Stimulated activated naive B cell treated with anti-CD40 and anti-IgM and Interleukin-4, amounts not matched to agents 10 μg/mL and 1 μg/mL and 100 μg/mL, for 72 hours (primary cell): ENCODE data around the gene LRRC73.
"Not testable (repeated sequence)": the region's sequence is repeated elsewhere in the genome, so short reads cannot be mapped to it uniquely, and the experiment has no call there.

Source experiments
- ATAC-seq, 2 donors: fragments of 150-1000 bp; cut with Tn5 transposase; replicated peaks; 2 replicates each; pipeline ENCODE4 v1.10.0; 2021; ENCODE audit warnings: moderate library complexity in 1 of 2
- DNase-seq: peaks from one replicate; pipeline ENCODE4 v3.0.0; 2021
- H3K27ac Mint-ChIP-seq: one replicate; pipeline ENCODE4 v1.8.0; 2022; ENCODE audit warnings: mild to moderate bottlenecking, mixed read lengths
- H3K27me3 Mint-ChIP-seq, 2 donors: one replicate each; pipeline ENCODE4 v1.8.0; 2022; ENCODE audit warnings: mixed read lengths in 2 of 2
- H3K36me3 Mint-ChIP-seq, 2 donors: one replicate each; pipeline ENCODE4 v1.8.0; 2022; ENCODE audit warnings: mixed read lengths in 2 of 2, mild to moderate bottlenecking in 1 of 2
- H3K4me1 Mint-ChIP-seq, 2 donors: one replicate each; pipeline ENCODE4 v1.8.0; 2022; ENCODE audit warnings: mixed read lengths in 2 of 2, mild to moderate bottlenecking in 1 of 2
- H3K4me3 Mint-ChIP-seq, 2 donors: one replicate each; pipeline ENCODE4 v1.8.0; 2022; ENCODE audit warnings: mild to moderate bottlenecking in 2 of 2, mixed read lengths in 2 of 2, moderate library complexity in 1 of 2
- H3K9me3 Mint-ChIP-seq, 2 donors: one replicate each; pipeline ENCODE4 v1.8.0; 2022; ENCODE audit warnings: mixed read lengths in 2 of 2, mild to moderate bottlenecking in 1 of 2

Gene LRRC73

DNA sequence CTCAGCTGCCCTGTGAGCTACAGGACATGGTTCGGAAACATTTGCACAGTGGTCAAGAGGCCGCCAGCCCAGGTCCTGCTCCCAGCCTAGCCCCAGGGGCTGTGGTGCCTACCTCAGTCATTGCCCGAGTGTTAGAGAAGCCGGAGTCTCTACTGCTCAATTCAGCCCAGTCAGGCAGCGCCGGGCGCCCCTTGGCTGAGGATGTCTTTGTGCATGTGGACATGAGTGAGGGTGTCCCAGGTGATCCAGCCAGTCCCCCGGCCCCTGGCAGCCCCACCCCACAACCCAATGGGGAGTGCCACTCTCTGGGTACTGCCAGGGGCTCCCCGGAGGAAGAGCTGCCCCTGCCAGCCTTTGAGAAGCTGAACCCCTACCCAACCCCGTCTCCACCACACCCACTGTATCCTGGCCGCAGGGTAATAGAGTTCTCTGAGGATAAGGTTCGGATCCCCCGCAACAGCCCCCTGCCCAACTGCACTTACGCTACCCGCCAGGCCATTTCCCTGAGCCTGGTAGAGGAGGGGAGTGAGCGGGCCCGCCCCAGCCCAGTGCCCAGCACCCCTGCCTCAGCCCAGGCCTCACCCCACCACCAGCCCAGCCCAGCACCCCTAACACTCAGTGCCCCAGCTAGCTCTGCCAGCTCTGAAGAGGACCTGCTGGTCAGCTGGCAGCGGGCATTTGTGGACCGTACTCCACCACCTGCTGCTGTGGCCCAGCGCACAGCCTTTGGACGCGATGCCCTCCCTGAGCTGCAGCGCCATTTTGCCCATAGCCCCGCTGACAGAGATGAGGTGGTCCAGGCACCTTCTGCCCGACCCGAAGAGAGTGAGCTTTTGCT, 5.2 kb downstream of the LRRC73 start:
- no peak overlapping the region for H3K27ac Mint-ChIP-seq
- DNase-seq, result no peak
- ATAC-seq, result no peak
- no peaks in the 10 kb centered on the region for H3K9me3 Mint-ChIP-seq
- peaks cover 23 to 49% of the 10 kb centered on the region in 2 donors for H3K36me3 Mint-ChIP-seq
- H3K4me3 Mint-ChIP-seq, result no peak overlapping the region
- peaks cover 21 to 33% of the 10 kb centered on the region in 2 donors for H3K4me1 Mint-ChIP-seq
- peaks cover 18 to 22% of the 10 kb centered on the region in 2 donors for H3K27me3 Mint-ChIP-seq

GRCh38 chr6:43503443-43503842, 6.7 kb downstream of the LRRC73 start:
- DNase-seq, result no peak
- no peak overlapping the region for H3K4me3 Mint-ChIP-seq
- no peak overlapping the region for H3K27ac Mint-ChIP-seq
- ATAC-seq, result no peak
- H3K27me3 Mint-ChIP-seq, result peaks cover 7 to 10% of the 10 kb centered on the region in 2 donors
- H3K4me1 Mint-ChIP-seq, result peaks cover 12 to 21% of the 10 kb centered on the region in 2 donors
- peaks cover 27 to 57% of the 10 kb centered on the region in 2 donors for H3K36me3 Mint-ChIP-seq
- no peaks in the 10 kb centered on the region for H3K9me3 Mint-ChIP-seq

DNA sequence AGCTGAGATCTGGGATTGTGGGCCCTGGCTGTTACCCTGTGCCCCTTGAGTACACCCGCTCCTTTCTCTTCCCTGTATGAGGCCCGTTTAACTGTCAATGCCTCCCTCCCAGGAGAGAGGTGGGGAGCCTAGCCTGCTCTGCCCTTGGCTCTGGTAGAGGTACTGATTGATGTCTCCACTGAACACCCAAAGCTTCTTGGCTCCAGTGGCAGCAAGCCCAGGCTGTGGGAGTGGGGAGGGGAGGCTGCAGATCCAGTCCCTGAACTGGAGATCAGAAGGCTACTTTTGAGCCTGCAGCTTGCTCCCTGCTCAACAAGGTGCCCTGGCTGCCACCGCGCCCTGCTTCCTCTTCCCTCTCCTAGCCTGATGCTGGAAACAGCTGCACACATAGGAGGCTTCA, 7.5 kb downstream of the LRRC73 start:
- peaks cover 9 to 17% of the 10 kb centered on the region in 2 donors for H3K4me1 Mint-ChIP-seq
- ATAC-seq (no peak), DNase-seq (no peak)
- peaks cover 31 to 57% of the 10 kb centered on the region in 2 donors for H3K36me3 Mint-ChIP-seq
- H3K9me3 Mint-ChIP-seq, result no peaks in the 10 kb centered on the region
- H3K4me3 Mint-ChIP-seq, result no peak overlapping the region
- H3K27me3 Mint-ChIP-seq, result peaks cover 2 to 3% of the 10 kb centered on the region in 2 donors
- peak overlapping the region; percentile 80 for H3K27ac Mint-ChIP-seq

DNA sequence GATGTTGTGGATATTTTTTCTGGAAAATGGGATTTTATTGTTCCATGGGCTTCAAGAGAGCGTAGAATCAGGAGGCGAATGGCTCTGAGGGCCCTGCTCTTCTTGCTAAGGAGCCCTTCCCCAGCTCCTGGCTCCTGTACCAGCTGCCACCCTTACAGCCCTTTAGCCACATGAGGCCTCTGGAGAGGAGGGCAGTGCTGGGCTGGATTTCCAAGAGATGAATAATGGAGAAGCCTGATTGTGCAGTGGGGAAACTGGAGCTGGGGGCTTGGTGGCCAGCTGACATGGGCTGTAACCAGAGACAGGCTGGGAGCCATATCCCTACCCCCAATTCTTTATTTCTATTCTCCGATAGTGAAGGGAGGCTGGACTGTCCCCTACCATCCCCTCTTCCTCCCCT, 9.2 kb downstream of the LRRC73 start:
- DNase-seq (no peak), ATAC-seq (no peak)
- H3K9me3 Mint-ChIP-seq, result no peaks in the 10 kb centered on the region
- no peak overlapping the region for H3K27ac Mint-ChIP-seq
- H3K4me1 Mint-ChIP-seq, result no peaks in the 10 kb centered on the region
- H3K4me3 Mint-ChIP-seq, result no peak overlapping the region
- peaks cover 33 to 50% of the 10 kb centered on the region in 2 donors for H3K36me3 Mint-ChIP-seq
- H3K27me3 Mint-ChIP-seq, result no peaks in the 10 kb centered on the region

GRCh38 chr6:43499028-43499815, 10.9 kb downstream of the LRRC73 start:
- DNase-seq, result no peak
- H3K27me3 Mint-ChIP-seq, result no peaks in the 10 kb centered on the region
- peak overlapping the region; percentile 69 for H3K27ac Mint-ChIP-seq
- no peak overlapping the region for H3K4me3 Mint-ChIP-seq
- H3K4me1 Mint-ChIP-seq, result peaks cover 2 to 6% of the 10 kb centered on the region in 2 donors
- peaks cover 31 to 46% of the 10 kb centered on the region in 2 donors for H3K36me3 Mint-ChIP-seq
- H3K9me3 Mint-ChIP-seq, result no peaks in the 10 kb centered on the region
- ATAC-seq, result no peak

DNA sequence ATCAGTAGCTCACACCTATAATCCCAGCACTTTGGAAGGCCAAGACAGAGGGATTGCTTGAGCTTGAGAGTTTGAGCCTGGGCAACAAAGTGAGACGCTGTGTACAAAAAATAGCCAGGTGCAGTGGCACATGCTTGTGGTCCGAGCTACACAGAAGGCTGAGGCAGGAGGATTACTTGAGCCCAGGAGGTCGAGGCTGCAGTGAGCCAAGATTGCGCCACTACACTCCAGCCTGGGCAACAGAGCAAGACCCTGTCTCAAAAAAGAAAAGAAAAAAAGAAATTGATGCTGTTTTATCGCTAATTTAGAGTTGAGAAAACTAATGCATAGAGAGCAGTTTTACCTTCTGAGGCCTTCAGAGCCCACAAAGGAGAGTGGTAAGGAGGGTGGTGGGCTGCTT, 11.9 kb downstream of the LRRC73 start:
- not testable (repeated sequence) for H3K27me3 Mint-ChIP-seq, H3K9me3 Mint-ChIP-seq, DNase-seq, ATAC-seq, H3K27ac Mint-ChIP-seq, H3K4me3 Mint-ChIP-seq
- peaks cover 31 to 44% of the 10 kb centered on the region in 2 donors for H3K36me3 Mint-ChIP-seq
- peaks cover 2 to 14% of the 10 kb centered on the region in 2 donors for H3K4me1 Mint-ChIP-seq

DNA sequence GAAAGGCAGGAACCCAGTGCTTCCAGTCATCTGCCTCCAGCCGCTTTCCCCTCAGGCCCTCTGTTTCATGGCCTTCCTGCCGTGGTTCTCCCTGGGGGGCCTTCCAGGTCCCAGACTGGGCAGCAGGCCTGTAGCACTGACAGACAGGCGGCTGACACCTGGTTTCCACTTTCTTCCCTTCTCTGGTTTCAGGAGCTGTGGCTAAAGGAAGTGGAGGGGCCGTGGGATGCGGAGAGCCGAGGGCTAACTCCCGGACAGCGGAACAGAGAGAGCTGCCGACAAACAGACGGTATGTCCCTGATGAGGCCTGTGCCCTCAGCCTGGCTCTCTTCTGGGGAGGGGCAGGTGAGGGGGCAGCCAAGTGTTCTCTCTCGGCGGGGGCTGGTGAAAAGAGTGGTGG, 12.5 kb downstream of the LRRC73 start:
- no peaks in the 10 kb centered on the region for H3K9me3 Mint-ChIP-seq
- ATAC-seq (no peak), DNase-seq (no peak)
- peak overlapping the region; percentile 25 for H3K27ac Mint-ChIP-seq
- H3K4me1 Mint-ChIP-seq, result peaks cover 6 to 20% of the 10 kb centered on the region in 2 donors
- H3K4me3 Mint-ChIP-seq, result no peak overlapping the region
- no peaks in the 10 kb centered on the region for H3K27me3 Mint-ChIP-seq
- peaks cover 30 to 41% of the 10 kb centered on the region in 2 donors for H3K36me3 Mint-ChIP-seq

- H3K4me1 Mint-ChIP-seq, result peaks cover 10 to 26% of the 10 kb centered on the region in 2 donors
- no peak overlapping the region for H3K27ac Mint-ChIP-seq
- H3K4me3 Mint-ChIP-seq, result no peak overlapping the region
- no peaks in the 10 kb centered on the region for H3K9me3 Mint-ChIP-seq
- ATAC-seq (no peak), DNase-seq (no peak)
- no peaks in the 10 kb centered on the region for H3K27me3 Mint-ChIP-seq
- peaks cover 27 to 40% of the 10 kb centered on the region in 2 donors for H3K36me3 Mint-ChIP-seq
Measured at GRCh38 chr6:43497129-43497396, 13.1 kb downstream of the LRRC73 start.

DNA sequence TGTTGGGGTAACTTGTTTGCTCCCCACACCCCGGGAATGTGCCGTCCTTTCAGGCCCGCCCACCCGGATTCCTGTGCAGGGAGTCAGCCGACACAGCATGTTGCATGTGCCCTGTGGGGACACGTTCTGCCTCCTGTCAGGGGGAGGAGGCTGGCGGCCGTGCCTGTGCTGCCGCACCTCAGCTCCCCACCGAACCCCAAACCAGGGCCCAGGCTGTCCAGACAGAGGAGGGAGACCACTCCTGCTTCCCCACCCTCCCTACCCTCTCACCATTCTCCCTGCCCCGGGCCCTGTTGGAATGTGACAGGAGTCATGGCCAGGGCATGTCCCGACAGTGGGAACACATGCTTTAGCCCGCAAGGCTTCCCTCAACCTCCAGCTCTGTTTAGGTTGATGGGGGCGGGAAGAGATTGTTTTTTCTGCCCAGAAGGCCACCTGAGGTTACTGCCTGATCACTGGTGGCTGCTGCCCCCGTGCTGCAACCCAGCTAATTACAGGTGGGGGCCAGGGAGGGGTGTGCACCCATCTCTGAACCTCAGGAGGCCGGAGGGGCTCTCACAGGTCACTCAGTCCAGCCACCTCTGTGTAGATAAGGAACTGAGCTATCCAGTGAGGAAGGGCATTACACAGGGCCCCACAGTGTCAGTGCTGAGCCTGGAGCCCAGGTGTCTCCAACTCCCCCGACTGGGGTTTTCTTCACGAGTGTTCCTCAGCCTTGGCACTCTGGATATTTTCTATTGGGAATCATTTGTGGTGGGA, 13.6 kb downstream of the LRRC73 start:
- Mint-ChIP-seq H3K4me3 (no peak overlapping the region), H3K27ac (no peak overlapping the region), H3K4me1 (peaks cover 10 to 26% of the 10 kb centered on the region in 2 donors), H3K9me3 (no peaks in the 10 kb centered on the region), H3K36me3 (peaks cover 23 to 36% of the 10 kb centered on the region in 2 donors), H3K27me3 (no peaks in the 10 kb centered on the region)
- peak in 1 of 2 donors; percentile 33 for ATAC-seq
- no peak for DNase-seq

- peaks cover 14 to 27% of the 10 kb centered on the region in 2 donors for H3K36me3 Mint-ChIP-seq
- DNase-seq (no peak), ATAC-seq (no peak)
- H3K9me3 Mint-ChIP-seq, result no peaks in the 10 kb centered on the region
- no peak overlapping the region for H3K27ac Mint-ChIP-seq
- H3K4me1 Mint-ChIP-seq, result peaks cover 10 to 26% of the 10 kb centered on the region in 2 donors
- no peak overlapping the region for H3K4me3 Mint-ChIP-seq
- H3K27me3 Mint-ChIP-seq, result no peaks in the 10 kb centered on the region
Measured at GRCh38 chr6:43495409-43495941, 14.7 kb downstream of the LRRC73 start.

DNA sequence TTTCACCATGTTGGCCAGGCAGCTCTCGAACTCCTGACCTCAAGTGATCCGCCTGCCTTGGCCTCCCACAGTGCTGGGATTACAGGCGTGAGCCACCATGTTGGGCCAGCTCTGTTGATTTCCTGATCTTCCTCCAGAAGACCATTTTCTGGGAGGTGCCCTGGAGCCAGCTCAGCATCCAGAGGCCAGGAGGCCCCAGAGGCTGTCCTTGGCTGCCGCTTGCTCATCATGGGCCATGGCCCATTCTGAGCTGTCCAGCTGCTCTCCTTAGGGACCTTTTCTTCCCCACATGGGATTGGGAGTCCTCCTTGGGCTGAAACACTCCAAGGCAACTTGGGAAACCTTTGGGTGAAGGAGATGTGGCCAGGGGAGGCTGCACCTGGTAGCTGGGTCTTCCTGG, 15.4 kb downstream of the LRRC73 start:
- Mint-ChIP-seq H3K27ac (no peak overlapping the region), H3K4me1 (peaks cover 15 to 26% of the 10 kb centered on the region in 2 donors), H3K9me3 (no peaks in the 10 kb centered on the region), H3K4me3 (no peak overlapping the region), H3K36me3 (peaks cover 18 to 25% of the 10 kb centered on the region in 2 donors), H3K27me3 (no peaks in the 10 kb centered on the region)
- ATAC-seq (no peak), DNase-seq (no peak)

- Mint-ChIP-seq H3K36me3 (peaks cover 14 to 21% of the 10 kb centered on the region in 2 donors), H3K4me3 (no peak overlapping the region), H3K27me3 (no peaks in the 10 kb centered on the region), H3K27ac (no peak overlapping the region), H3K4me1 (peaks cover 15 to 27% of the 10 kb centered on the region in 2 donors), H3K9me3 (no peaks in the 10 kb centered on the region)
- DNase-seq (no peak), ATAC-seq (no peak)
Measured at GRCh38 chr6:43494321-43494720, 15.8 kb downstream of the LRRC73 start.

GRCh38 chr6:43493833-43494232, 16.3 kb downstream of the LRRC73 start:
- Mint-ChIP-seq H3K4me3 (no peak overlapping the region), H3K9me3 (no peaks in the 10 kb centered on the region), H3K27me3 (no peaks in the 10 kb centered on the region), H3K36me3 (peaks cover 14 to 23% of the 10 kb centered on the region in 2 donors), H3K4me1 (peaks cover 19 to 32% of the 10 kb centered on the region in 2 donors), H3K27ac (no peak overlapping the region)
- no peak for DNase-seq
- no peak for ATAC-seq

- H3K4me1 Mint-ChIP-seq, result peaks cover 19 to 38% of the 10 kb centered on the region in 2 donors
- no peak overlapping the region for H3K4me3 Mint-ChIP-seq
- H3K9me3 Mint-ChIP-seq, result no peaks in the 10 kb centered on the region
- ATAC-seq, result no peak
- no peaks in the 10 kb centered on the region for H3K27me3 Mint-ChIP-seq
- peaks cover 13 to 21% of the 10 kb centered on the region in 2 donors for H3K36me3 Mint-ChIP-seq
- DNase-seq, result no peak
- H3K27ac Mint-ChIP-seq, result no peak overlapping the region
Measured at GRCh38 chr6:43493230-43493629, 16.9 kb downstream of the LRRC73 start.
